Hepatic stellate cell (primary cell): ENCODE data around the gene HOXC13.

ENCODE experiments used
- DNase-seq: peaks from one replicate; pipeline ENCODE4 v3.0.0; 2011; ENCODE audit warnings: low spot score

The HOXC13 gene

DNA sequence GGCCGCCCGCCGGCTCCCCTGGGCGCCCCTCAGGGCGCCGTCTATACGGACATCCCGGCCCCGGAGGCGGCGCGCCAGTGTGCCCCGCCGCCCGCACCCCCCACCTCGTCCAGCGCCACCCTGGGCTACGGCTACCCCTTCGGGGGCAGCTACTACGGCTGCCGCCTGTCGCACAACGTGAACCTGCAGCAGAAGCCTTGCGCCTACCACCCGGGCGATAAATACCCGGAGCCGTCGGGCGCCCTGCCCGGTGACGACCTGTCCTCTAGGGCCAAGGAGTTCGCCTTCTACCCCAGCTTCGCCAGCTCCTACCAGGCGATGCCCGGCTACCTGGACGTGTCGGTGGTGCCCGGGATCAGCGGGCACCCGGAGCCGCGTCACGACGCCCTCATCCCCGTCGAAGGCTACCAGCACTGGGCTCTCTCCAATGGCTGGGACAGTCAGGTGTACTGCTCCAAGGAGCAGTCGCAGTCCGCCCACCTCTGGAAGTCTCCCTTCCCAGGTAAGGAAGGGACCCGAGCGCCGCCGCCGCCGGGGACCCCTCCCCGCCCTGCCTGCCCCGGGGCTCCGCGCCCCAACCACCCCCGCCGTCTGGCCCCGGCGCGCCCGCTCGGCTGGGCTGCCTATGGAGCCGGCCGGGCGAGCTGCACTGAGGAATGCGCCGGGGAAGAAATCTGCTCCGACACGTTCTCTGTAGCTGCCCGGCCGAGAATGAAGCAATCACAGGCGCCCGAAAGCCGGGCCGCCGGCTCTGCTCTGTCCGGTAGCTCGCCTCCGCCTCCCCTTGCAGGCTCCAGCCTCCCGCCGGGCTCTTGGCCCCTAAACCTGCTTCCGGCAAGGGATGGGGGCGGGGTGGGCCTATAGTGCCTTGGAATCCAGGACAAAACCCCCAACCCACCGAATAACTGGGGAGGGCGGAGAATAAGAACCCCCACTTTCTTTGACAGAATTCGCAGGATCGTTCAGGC lies 794 bp downstream of the HOXC13 start:
- no peak for DNase-seq

DNA sequence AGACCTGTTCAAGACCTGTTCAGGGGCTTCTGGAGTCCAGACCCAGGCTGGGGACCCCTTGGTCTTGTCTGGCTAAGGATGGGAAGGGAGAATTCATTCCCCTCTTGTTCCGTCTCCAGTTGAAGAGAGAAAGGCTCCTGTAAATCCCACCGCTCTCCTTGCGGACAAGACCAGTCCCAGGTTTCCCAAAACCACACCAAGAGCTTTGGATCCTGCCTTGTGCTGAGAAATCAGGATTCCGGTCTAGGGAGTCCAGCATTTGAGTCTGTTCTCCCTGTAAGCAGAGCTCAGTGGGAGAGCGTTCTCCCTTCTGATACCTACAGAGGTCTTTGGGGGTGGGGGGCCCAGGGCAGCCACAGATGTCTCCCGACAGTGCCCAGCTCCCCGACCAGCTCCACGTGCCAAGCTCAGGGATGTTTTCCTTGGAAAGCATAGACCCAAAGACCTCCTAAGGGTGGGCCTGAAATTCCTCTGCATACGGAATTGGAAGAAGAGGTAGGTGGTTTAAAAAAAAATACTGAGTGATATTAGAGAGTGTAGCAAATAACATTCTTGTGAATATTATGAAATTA lies 1.9 kb downstream of the HOXC13 start:
- DNase-seq, result no peak

DNA sequence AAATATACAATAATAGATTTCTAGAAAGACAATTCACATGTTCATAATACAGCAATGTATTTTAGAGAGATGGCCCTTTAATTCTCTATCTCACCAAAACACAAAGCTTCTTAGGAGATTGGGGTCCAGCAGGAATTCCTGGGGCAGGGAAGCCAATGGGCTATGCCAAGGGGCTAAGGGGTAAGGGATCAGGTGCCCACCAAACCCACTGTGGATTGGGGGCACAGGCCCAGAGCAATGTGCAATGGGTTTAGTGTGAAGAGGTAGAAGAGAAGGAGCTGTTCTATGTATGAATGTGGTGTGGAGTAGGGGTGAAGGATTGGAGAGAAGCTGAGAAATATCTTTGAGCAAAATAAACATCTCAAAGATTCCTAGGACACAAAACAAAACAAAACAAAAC lies 2.6 kb downstream of the HOXC13 start:
- DNase-seq, result no peak

DNA sequence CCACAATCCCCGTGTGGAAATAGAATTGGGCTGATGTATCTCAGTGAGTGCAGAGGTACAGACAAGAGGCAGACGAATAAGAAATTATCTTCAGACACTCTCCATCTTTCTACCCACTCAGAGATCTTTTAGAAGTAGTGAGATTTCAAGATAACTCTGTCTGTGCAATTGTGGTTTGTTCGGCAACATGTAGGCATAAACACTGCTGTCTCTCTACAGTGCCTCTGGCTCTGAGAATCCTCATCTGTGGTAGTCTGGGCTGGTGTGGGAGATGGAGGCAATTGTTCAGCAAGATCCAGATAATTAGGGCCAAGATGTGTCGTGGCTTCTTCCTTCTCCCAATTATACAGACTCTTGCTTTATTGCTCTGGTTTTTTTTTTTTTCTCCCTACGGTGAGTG lies 3.1 kb downstream of the HOXC13 start:
- DNase-seq, result no peak

DNA sequence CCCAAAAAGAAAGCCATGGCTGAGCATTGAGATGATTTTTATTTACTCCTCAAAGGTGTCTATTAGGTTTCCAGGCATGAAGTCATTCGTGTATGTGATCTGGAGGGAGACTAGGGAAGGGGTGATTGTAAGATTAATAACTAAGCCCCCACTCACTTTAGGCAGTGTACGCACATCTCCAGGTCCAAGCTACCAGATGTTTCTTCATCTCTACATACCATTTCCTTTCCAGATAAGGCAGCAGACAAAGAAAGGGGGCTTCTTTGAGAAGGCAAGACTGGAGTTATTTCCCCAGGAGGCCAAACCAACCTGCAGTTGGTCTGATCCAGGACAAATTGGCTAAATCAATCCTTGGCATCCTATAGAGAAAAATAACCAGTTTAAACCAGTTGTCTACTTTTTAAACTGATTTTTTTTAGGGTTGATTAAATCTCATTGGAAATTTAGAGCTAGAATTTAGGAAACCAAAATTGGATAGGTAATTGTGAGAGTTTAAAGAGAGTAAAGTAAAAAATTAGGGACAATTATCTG lies 3.9 kb downstream of the HOXC13 start:
- DNase-seq, result no peak

DNA sequence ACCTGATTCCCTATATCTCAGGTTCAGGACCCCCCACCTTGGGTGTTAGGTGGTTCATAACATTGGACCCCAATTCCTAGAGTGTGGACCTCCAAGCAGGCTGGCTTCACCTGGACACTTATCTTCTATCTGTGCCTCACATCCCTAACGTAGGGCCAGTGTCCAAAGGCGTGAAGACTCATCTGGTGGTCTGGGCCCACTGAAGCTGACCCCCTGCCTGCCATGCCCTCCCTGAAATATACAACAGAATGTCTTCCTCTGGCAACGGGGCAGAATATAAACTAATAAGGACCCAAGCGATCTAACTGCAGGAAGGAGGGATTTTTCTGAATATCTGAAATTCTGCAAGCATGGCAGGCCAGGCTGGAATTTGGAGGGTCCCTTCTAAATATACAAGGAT lies 5.6 kb downstream of the HOXC13 start:
- no peak for DNase-seq

DNA sequence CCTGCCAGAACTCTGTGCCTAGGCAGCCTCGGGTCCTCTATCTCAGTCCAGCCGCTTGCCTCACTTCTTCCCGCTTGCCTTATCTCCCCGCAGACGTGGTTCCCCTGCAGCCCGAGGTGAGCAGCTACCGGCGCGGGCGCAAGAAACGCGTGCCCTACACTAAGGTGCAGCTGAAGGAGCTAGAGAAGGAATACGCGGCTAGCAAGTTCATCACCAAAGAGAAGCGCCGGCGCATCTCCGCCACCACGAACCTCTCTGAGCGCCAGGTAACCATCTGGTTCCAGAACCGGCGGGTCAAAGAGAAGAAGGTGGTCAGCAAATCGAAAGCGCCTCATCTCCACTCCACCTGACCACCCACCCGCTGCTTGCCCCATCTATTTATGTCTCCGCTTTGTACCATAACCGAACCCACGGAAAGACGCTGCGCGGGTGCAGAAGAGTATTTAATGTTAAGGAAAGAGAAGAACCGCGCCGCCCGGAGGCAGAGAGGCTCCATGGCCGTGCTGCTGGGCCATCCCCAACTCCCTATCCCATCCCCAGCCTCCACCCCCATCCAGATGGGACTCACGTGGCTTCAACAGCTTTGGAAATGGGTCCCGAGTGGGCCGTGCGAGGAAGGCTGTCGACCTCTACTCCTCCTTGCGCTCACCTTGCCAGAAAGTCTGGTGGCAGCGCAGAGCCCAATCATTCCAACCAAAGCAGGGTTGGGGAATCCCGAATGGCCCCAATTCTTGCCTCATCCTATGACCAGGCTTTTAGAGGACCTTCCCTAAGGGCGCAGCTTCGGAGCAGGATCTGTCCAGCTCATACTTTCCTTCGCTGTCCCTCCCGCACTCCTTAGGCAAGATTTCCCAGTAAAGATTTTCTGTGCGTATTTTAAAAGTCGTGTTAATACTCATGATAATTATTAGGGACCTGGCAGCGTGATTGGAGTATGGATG lies 6.5 kb downstream of the HOXC13 start:
- DNase-seq, result no peak

DNA sequence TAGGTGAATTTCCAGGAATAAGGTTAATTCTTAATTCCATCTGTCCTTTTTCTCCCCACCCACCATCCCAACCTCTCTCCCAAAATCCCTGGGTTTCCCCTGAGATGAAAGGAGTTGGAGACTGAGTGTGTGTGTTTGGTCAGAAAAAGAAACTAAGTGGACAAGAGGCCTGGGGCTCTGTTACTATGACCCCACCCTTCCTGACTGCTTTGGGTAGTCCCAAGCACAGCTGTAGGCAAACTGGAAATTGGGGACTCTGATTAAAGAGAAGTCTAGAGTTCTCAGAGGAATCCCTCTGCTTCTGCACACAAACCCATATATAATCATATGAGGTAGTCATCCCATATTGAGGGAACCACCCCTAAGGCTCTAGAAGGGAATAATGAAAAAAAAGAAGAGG lies 9.1 kb downstream of the HOXC13 start:
- DNase-seq, result no peak

DNA sequence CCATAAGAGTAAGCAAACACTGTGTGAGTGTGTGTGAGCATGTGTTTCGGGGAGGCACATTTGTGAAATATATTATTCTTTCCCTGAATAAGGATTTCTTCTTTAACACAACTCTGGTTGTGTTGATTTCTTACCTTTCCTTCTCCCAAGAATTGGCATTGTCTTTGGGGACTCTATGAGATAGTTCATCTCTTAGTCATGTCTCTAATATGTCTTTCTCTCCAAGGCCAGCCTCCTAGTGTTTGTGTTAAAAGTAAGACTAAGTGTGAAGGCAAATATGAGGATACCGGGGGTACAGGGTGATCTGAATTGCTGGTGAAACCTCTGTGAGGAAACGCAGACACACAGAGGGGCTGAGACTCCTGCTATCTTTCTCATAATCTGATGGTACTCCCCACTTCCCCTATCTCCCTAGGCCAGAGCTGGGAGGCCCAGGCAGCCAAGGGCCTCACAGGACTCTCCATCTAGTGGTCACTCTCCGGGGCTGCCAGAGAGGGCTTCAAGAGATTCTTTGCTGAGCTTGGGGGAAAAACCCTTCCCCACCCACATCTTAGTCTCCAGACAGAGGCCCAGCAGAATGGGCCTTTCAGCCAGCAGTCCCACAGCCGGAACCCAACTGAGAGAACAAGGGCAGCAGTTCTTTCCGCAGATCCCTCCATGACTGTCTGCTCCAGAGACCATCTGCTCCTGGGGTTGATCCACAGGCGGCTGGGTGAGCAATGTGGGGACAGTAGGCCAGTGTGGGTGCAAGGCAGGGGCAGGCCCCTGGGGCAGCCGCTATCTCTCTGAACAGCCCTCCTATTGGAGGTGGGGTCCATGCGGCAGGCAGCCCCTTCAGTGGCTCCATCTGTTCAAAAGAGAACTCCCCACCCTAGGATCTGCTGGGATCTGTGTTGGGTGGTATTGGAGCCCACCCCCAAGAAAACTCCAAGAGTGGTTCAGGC lies 10.3 kb downstream of the HOXC13 start:
- DNase-seq, result no peak

DNA sequence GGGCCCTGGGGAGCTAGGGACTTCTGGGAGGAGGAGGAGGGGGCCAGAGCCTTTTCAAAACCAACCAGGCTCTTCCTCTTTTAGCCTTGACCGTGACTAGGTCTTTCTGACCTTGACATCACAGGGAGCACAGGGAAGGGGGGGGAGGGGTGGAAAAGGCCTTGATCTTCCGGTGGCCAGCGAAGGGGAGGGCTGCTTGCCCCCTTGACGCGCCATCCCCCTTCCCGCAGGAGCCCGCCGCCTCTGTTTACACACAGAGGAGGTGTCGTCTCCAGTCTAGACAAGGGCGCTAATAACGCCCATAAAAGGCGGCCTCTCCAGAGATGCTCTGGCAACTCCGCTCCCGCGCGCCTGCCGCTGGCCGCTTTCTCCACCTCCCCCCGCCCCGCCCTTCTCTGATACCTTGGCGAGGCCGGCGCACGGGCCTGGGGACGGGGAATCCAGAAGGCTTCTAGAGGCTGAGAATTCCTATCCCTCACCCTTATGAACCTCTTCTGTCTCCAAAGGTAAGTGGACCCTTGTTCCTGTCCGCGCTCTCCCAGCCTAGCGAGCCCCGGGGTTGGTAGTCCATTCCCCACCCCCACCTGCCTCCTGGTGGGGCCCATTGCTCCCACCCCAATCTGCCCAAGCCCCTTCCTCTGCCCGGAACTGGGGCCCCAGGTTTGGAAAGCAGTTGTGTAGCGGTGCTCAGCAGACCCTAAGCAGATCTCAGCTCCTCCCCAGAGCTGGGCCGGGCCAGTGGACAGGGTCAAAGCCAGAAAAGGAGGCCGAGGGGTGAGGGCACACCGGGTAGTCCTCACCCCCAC lies 11.2 kb downstream of the HOXC13 start:
- DNase-seq, result no peak

DNA sequence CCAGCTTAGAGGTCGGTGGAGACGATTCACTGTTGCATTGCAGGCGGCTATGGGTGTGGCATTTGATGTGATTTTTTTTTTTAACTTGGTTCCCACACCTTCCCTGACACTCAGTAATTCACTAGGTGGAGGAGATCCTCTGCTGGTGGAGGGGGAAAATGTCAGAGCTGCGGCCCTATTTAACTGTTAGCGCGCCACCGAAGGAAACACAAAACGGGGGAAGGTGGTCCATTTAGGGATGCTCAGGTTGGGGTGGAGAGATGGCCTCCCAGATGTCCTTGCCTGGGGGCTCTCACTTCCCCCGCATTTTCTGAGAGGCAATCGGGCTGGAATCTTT lies 11.8 kb downstream of the HOXC13 start:
- no peak for DNase-seq

DNA sequence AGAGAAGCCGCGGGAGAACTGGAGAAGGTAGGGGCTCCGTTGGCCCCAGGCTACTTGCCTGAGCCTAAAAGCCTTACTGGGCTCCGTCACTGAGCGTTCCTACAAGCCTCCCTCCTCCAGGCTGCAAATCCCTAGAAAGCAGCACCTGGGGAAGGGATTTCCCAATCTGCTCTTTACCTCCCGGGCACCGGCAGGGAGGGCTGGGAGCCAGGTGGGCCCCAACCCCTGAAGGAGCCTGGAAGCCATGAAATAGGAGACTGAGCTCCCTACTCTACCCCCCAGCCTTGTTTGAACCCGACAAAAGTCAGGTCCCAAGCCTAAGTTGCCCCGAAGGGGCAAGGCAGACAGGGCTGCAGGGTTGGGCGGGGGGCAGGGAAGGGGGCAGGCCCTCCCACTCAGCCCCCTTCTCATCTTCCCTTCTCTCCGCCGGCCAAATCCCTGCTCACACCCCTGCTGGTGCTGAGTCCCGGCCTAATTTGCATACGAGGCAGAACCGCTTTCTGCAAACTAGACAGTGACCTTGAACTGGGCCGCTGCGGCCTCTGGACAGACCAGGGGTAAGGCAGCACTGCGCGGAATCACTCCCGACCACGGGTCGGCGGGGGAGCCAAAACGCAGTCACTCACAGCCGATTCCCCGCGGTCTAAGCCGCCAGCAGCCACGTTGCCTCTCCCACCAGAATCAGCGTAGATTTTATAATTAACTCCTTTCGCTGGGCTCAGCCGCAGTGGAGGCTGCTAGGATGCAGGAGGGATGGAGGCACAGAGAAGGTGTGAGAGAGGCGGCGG lies 12.4 kb downstream of the HOXC13 start:
- no peak for DNase-seq

DNA sequence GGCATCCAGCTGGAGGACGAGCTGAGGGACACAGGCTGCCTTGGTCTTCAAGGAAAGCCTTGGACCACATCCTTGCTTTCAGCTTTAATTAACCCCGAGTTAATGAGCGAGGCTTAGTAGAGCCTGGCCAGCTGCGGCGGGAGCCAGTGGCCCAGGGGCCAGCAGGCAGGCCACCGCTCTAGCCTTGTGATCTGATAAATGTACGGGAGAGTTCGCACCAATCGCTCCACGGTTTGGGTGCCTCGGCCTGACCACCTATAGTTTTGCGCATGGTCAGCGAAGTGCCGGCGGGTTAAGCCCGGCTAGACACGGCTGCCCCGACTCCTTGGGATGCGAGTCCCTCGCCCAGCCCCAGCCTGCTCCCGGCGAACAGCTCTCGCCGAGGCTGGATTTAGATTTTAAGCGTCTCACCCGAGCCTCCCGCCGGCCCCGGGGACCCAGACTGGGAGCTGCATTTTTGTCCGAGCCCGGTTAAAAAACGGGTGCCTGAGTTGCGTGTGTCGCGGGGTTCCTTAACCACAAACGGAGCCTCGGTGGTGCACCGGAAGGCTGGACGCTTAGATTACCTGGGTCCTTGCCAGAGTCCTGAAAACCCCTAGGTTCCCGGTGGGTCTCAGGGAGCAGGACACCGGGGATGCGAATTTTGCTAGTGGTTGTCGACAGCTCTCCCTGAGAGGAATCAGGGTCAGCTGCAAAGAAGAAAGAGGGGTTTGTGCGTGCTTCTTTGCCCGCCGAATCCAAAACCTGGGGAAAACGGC lies 13.1 kb downstream of the HOXC13 start:
- DNase-seq, result no peak

DNA sequence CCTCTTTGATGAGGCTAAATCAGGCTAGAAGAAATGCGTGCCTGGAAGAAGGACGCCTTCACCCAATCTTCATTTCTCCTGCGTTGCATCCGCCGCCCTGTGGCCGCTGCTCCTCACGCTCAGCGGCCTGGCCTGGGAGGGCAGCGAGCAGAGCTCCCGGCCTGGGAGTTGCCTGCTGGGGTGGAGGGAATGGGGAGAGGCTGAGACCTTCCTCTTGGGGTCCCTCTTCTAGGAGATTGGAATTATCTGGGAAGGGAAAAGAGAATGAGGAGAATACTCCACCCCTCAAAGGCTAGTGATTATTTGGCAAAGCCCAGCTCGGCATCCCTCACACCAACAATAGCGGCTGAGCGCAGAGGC lies 13.7 kb downstream of the HOXC13 start:
- DNase-seq, result no peak

DNA sequence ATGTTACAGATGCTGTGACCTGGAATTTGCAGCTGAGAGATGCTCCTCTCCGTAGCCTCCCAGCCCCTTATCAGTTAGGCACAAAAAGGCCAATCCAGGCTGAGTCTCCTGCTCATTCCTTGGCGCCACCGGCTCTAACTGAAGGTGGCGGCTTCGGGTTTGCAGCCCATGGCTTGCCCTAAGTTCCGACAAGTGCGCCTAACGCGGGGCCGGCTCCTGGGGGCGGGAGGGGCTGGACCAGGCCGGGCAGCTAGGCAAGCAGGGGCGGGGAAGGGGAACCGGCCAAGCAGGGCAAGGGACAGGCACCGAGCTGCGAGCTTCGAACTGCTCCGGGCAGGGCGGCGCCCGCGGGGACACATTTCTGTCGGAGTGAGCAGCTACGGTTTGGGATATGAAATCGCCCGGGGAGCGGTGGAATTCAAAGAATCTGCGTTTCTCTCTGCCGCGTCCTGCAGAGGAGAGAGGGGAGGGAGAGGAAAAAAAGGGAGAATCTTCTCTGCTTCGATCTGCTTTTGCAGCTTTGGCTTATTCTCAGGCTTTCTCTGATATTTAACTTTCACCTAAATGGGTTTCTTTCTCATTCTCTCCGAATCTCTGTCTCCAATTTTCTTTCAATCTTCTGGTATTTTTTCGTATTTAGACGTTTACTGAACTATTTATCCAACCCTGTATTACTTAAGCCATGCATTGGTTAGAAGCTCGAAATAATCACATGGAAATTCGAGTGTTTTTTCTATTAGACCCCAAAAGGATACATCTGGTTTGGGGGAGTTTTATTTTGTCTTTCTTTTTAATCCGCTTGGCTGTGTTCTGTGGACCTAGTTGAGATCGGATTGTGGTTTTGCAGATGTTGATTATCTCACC lies 14.5 kb downstream of the HOXC13 start:
- no peak for DNase-seq

DNA sequence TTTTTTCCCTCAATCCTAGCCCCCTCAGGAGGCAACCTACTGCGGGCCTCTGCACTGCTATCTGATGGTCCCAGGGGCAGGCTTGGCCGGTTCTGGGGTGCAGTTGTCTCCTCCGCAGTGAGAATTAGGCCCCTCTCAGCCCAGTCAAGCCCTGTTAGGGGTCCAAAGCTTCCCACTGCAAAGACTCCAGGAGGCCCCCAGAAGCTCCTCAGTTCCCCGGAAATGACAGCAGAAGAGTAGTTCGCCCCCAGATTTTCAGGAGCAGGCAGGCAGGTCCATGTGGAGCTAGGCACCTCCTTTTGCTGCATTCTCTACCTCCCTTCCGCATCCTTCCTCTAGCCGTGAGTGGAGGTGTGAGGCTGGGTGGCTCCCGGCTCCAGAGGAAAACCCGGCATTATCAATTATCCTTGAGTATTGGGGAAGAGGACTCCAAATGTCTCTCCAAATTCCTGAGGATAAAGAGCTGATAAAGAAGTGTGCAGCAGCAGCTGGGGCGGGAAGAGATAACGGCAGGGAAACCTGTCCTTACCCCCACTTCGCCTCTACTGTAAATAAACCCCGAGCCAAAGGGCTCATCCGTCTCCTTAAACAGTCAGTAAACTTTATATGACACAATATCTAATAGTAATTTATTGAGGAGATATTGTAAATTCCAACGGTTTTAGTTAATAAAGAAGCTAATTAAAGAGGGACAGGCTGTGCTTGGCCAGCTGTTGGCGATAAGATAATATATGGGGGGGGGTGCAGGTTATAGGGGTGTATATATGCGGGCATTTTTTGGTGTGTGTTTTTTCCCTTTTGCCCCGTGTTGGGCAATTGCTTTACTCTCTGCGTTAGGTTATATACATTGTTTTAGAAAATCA lies 15.4 kb downstream of the HOXC13 start:
- DNase-seq, result no peak

DNA sequence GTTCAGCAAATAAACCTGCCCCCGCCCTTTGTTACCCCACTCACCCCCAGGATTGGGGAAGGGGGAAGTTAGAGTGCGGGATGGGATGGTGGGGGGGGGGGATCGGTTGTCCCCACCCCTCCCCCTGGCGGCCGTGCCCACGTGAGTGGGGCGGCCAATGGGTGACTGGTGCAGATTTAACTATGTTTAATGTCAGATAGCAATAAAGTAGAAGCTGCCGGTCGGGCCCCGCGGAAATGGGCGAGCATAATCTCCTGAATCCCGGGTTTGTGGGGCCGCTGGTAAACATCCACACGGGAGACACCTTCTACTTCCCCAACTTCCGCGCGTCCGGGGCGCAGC lies 16.0 kb downstream of the HOXC13 start, which contains the start of gene HOXC12:
Gene HOXC12, plus strand, starts transcription at position 210 of the 342 bp plus-strand sequence. Its CDS starts 27 bp downstream, at position 237.
- no peak for DNase-seq
